HEK293T (cell line): ENCODE results near the gene ITGB5.

Source experiments
- CTCF ChIA-PET: fragments of 350-600 bp; formaldehyde crosslinking; extraction: SDS; loops from one replicate; lab custom pipeline; 2021; ENCODE audit warnings: antibody characterized with exemption, inconsistent platforms; lab: Yijun Ruan, JAX
- POLR2A ChIA-PET: fragments of 350-600 bp; formaldehyde crosslinking; extraction: SDS; loops from one replicate; lab custom pipeline; 2020; ENCODE audit warnings: antibody characterized with exemption, inconsistent platforms; lab: Yijun Ruan, JAX
- DNase-seq: peaks from one replicate; pipeline ENCODE4 v3.0.0; 2012; ENCODE audit warnings: mixed read lengths; ENCODE audit errors: extremely low spot score
- ARNT ChIP-seq: fragments of 450-650 bp; IDR thresholded peaks from 2 replicates; pipeline ENCODE4 v1.6.1; 2017; ENCODE audit warnings: mild to moderate bottlenecking
- BHLHE40 ChIP-seq: fragments of 450-650 bp; IDR thresholded peaks from 2 replicates; pipeline ENCODE4 v1.6.1; 2016; ENCODE audit warnings: mild to moderate bottlenecking, moderate library complexity, borderline replicate concordance
- CTBP1 ChIP-seq: fragments of 450-650 bp; IDR thresholded peaks from 2 replicates; pipeline ENCODE4 v1.6.1; 2016; ENCODE audit warnings: borderline replicate concordance
- ELF4 ChIP-seq: fragments of 450-650 bp; IDR thresholded peaks from 2 replicates; pipeline ENCODE4 v1.6.1; 2017; ENCODE audit warnings: antibody characterized with exemption
- FOXA1 ChIP-seq: fragments of 450-650 bp; IDR thresholded peaks from 2 replicates; pipeline ENCODE4 v1.6.1; 2016; ENCODE audit warnings: mild to moderate bottlenecking
- FOXK2 ChIP-seq: fragments of 450-650 bp; IDR thresholded peaks from 2 replicates; pipeline ENCODE4 v1.6.1; 2016; ENCODE audit warnings: mild to moderate bottlenecking
- FOXM1 ChIP-seq: fragments of 450-650 bp; IDR thresholded peaks from 2 replicates; pipeline ENCODE4 v1.6.1; 2017; ENCODE audit warnings: mild to moderate bottlenecking, borderline replicate concordance
- HDGF ChIP-seq: fragments of 450-650 bp; IDR thresholded peaks from 2 replicates; pipeline ENCODE4 v1.6.1; 2017; ENCODE audit warnings: antibody characterized with exemption, borderline replicate concordance
- L3MBTL2 ChIP-seq: fragments of 450-650 bp; conservative IDR thresholded peaks from 2 replicates; pipeline ENCODE4 v1.6.1; 2016; ENCODE audit warnings: mild to moderate bottlenecking
- LEF1 ChIP-seq: fragments of 450-650 bp; IDR thresholded peaks from 2 replicates; pipeline ENCODE4 v1.6.1; 2017; ENCODE audit warnings: mild to moderate bottlenecking, borderline replicate concordance
- NFRKB ChIP-seq: fragments of 450-650 bp; IDR thresholded peaks from 2 replicates; pipeline ENCODE4 v1.6.1; 2016; ENCODE audit warnings: mild to moderate bottlenecking, moderate library complexity
- PKNOX1 ChIP-seq: fragments of 450-650 bp; IDR thresholded peaks from 2 replicates; pipeline ENCODE4 v1.6.1; 2016
- SP1 ChIP-seq: fragments of 450-650 bp; IDR thresholded peaks from 2 replicates; pipeline ENCODE4 v1.6.1; 2017
- SUZ12 ChIP-seq: fragments of 450-650 bp; IDR thresholded peaks from 2 replicates; pipeline ENCODE4 v1.6.1; 2016; ENCODE audit warnings: mild to moderate bottlenecking
- TARDBP ChIP-seq: fragments of 450-650 bp; IDR thresholded peaks from 2 replicates; pipeline ENCODE4 v1.6.1; 2016
- ZNF384 ChIP-seq: fragments of 450-650 bp; IDR thresholded peaks from 2 replicates; pipeline ENCODE4 v1.6.1; 2016

Gene ITGB5

DNA sequence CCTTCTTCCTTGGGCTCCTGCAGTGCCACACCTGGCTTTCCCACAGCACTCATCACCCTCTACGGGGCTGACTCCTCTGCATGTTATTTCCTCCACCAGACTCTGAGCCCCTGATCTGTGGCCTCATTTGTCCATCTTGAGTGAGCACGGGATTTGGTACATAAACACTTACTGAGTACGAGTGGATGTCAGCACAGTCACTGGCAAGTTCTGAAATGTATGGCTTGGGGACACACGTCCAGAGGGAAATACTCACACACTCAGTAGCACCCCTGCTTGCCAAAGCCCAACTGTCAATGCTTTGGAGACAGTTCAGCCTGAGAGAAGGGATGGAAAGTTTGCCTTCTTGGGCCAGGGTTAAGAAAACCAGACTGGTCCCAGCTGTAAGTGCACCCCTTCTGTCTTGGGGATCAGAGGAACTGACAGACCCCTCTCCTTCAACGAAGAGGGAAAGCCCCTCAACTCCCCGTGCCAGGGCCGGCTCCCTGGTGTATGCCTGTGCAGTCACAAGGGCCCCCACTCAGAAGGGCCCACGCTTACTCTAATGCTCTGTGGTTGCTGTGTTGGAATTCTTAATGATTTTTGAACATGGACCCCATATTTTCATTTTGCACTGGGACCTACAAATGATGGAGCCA lies 85.0 kb downstream of the ITGB5 start:
- ChIA-PET CTCF (no interaction called here), POLR2A (no interaction called here)
- no peak for DNase-seq
- TF ChIP-seq ELF4 = no peak
- TF ChIP-seq FOXM1 = no peak
- TF ChIP-seq L3MBTL2 = no peak
- TF ChIP-seq TARDBP = no peak
- no peak for TF ChIP-seq SP1

- ChIA-PET CTCF (no interaction called here), POLR2A (no interaction called here)
- no peak for DNase-seq
- TF ChIP-seq CTBP1 (no peak), PKNOX1 (no peak), FOXM1 (no peak), ZNF384 (no peak), NFRKB (no peak), LEF1 (no peak), SP1 (no peak), HDGF (no peak), FOXA1 (no peak), SUZ12 (no peak), FOXK2 (no peak), ELF4 (no peak), ARNT (no peak), TARDBP (no peak), BHLHE40 (no peak), L3MBTL2 (no peak)
Observed at GRCh38 chr3:124800511-124801258, 86.5 kb downstream of the ITGB5 start.

DNA sequence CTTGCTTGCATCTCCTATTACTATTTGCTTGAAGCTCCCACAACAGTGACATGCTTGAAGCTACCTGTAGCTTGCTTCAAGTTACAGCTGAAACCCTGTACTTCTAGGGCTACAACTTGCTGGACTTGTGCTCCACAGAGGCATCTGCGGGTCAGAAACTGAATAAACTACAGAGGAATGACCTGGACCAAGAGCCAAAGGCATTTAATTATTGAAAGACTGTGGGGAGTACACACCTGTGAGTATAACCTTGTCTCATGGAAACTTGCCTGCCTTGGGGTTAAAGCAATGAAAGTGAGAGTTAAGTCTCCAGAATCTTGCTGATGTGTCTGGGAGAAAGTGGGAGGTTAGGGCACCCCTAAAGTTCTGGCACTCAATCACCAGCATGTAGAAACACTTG lies 87.1 kb downstream of the ITGB5 start:
- DNase-seq = no peak
- no peak for TF ChIP-seq CTBP1
- no peak for TF ChIP-seq LEF1
- TF ChIP-seq ARNT = no peak
- TF ChIP-seq FOXK2 = no peak
- no peak for TF ChIP-seq BHLHE40
- TF ChIP-seq PKNOX1 = no peak
- ChIA-PET CTCF (no interaction called here), POLR2A (no interaction called here)

DNA sequence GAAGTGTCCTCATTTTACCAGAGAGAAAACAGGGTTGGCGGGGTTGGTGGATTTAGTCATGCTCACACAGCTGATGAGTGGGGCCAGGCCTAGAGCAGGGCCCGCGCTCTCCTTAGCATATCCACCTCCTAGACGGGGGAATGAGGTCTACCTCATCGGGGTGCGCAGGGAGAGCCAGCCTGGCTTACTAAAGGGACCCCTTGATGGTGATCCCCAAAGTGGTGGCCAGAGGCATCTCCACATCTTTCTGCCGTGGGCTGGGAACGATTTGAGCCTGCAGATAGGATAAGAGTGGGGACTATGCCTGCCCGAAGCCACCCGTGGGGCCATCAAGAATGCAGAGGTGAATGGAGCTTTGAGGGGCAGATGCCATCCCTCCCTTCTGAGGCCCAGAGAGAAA lies 87.5 kb downstream of the ITGB5 start:
- POLR2A ChIA-PET = no interaction called here
- CTCF ChIA-PET = no interaction called here
- no peak for TF ChIP-seq FOXA1
- no peak for TF ChIP-seq PKNOX1
- no peak for TF ChIP-seq ELF4
- no peak for TF ChIP-seq NFRKB
- no peak for TF ChIP-seq FOXM1
- no peak for DNase-seq

DNA sequence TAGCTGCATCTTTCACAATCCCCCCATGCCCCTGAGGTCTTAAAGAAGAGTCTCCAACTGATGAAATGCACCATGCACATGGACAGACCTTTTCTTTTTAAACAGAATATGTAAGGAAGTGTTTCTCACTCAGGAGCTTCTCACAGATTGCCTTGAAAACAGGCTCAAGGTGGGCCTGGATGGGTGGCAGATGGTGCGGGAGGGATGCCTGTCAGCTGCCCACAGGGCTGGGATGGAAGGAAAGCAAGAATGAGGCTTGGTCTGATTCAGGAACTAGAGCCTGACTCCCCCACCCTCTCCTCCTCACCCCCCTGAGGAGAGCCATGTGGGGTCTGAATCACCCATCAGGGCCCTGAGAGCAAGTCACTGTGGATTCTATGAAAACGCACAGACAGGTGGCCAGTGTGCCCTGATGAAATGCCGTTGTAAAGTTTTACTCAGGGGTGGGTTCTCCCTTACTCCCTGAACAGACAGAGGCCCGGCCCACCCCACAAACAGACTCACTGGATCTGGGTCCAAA lies 89.7 kb downstream of the ITGB5 start:
- CTCF ChIA-PET = interaction anchor here (1.2 kb wide), 1 partner anchor 30 kb away, joined by 3 read pairs; no protein-coding TSS in a partner anchor
- no peak for TF ChIP-seq LEF1
- TF ChIP-seq ZNF384 = no peak
- no peak for TF ChIP-seq ARNT
- no peak for TF ChIP-seq FOXM1
- TF ChIP-seq BHLHE40 = no peak
- no peak for TF ChIP-seq PKNOX1
- TF ChIP-seq ELF4 = no peak
- no peak for TF ChIP-seq FOXA1
- no peak for TF ChIP-seq FOXK2
- no peak for TF ChIP-seq SP1
- no peak for TF ChIP-seq TARDBP
- no peak for TF ChIP-seq L3MBTL2
- TF ChIP-seq NFRKB = no peak
- TF ChIP-seq CTBP1 = no peak
- no peak for TF ChIP-seq HDGF
- no peak for TF ChIP-seq SUZ12
- no peak for DNase-seq
- POLR2A ChIA-PET = no interaction called here

DNA sequence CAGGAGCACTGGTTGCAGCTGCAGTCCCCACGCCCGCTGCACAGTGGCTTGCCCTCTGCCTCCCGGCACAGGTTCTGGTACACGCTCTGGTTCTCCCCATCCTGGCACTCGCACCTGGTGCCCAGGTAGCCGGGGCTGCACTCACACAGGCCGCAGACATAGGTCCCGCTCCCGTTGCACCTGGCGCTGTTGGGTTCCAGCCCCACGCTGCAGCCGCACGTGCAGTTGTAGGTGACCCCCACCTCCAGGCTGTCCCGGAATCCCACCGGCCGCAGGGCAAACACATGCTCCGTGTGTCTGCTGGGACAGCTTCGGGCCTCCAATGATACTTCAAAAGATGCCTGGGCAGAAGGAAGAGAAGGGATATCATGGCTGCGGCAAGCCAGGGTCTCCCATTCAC lies 90.7 kb downstream of the ITGB5 start:
- ChIA-PET CTCF (no interaction called here), POLR2A (no interaction called here)
- DNase-seq = no peak
- TF ChIP-seq BHLHE40 (no peak), NFRKB (no peak), FOXA1 (no peak), PKNOX1 (no peak), SP1 (no peak), LEF1 (no peak), TARDBP (no peak), CTBP1 (no peak), FOXM1 (no peak), HDGF (no peak), ARNT (no peak), ZNF384 (no peak)
